Gastroesophageal sphincter (tissue), 4 donors: ENCODE measurements around the gene FRMD3. TPM values are rescaled to one million over a fixed set of nuclear protein-coding genes. Genes with fewer than 3 reads are reported as not detected.

Source experiments
- ATAC-seq: fragments of 150-250 bp; one replicate; pipeline ENCODE4 v1.9.1; 2016; ENCODE audit warnings: mild to moderate bottlenecking, moderate library complexity
- H3K27ac ChIP-seq, 4 donors: fragments of 200-600 bp; sonication (generic) in 3 of 4; 1 replicate in 3 of 4; 2 replicates in 1 of 4; pipeline ENCODE4 v1.5.1; 2016 to 2019
- H3K27me3 ChIP-seq: fragments of 200-600 bp; sonication (generic); one replicate; pipeline ENCODE4 v1.5.1; 2019
- H3K36me3 ChIP-seq, 2 donors: fragments of 200-600 bp; sonication (generic); one replicate each; pipeline ENCODE4 v1.5.1; 2019; ENCODE audit warnings: control low read depth in 1 of 2
- H3K4me1 ChIP-seq, 3 donors: fragments of 200-600 bp; sonication (generic); 1 replicate in 2 of 3; 2 replicates in 1 of 3; pipeline ENCODE4 v1.5.1; 2016 to 2019; ENCODE audit warnings: control low read depth in 2 of 3
- H3K4me3 ChIP-seq, 2 donors: fragments of 200-600 bp; sonication (generic); one replicate each; pipeline ENCODE4 v1.5.1; 2019; ENCODE audit warnings: mild to moderate bottlenecking in 1 of 2, moderate library complexity in 1 of 2
- H3K9me3 ChIP-seq, 3 donors: fragments of 200-600 bp; sonication (generic); one replicate each; pipeline ENCODE4 v1.5.1; 2017 to 2019; ENCODE audit warnings: control low read depth in 2 of 3
- CTCF ChIP-seq, 4 experiments: fragments of 200-600 bp in 2 of 4; fragments of 450-650 bp in 2 of 4; sonication (generic) in 1 of 4; IDR thresholded peaks; one replicate each; pipeline ENCODE4 v1.5.1; 2017 to 2019; ENCODE audit warnings: antibody characterized with exemption in 4 of 4, mild to moderate bottlenecking in 2 of 4, moderate library complexity in 2 of 4
- EP300 ChIP-seq: sonication (generic); formaldehyde crosslinking; IDR thresholded peaks from one replicate; pipeline ENCODE4 v1.6.1; 2017; ENCODE audit warnings: antibody characterized with exemption, mild to moderate bottlenecking
- POLR2A ChIP-seq, 2 donors: fragments of 450-650 bp; IDR thresholded peaks; one replicate each; pipeline ENCODE4 v1.6.1; 2017; ENCODE audit warnings: antibody characterized with exemption in 2 of 2, mild to moderate bottlenecking in 2 of 2, moderate library complexity in 1 of 2
- POLR2AphosphoS5 ChIP-seq: sonication (generic); formaldehyde crosslinking; IDR thresholded peaks from one replicate; pipeline ENCODE4 v1.6.1; 2017; ENCODE audit warnings: antibody characterized with exemption
- WGBS, 2 donors: methylation state at CpG; one replicate each; pipeline ENCODE4 v1.1.5; 2018; ENCODE audit warnings: low coverage in 1 of 2; 5-methylcytosine and 5-hydroxymethylcytosine counted together
- total RNA-seq, 4 donors: library from RNA; depleted of rRNA; stranded (reverse); fragments of >200 nt; gene quantifications; one replicate each; pipeline ENCODE4 v1.1.0, GENCODE V29; 2016

The FRMD3 gene
- total RNA-seq, 4 donors from 2014 or later, result 6.8 to 15.1 (median 11.3) TPM

DNA sequence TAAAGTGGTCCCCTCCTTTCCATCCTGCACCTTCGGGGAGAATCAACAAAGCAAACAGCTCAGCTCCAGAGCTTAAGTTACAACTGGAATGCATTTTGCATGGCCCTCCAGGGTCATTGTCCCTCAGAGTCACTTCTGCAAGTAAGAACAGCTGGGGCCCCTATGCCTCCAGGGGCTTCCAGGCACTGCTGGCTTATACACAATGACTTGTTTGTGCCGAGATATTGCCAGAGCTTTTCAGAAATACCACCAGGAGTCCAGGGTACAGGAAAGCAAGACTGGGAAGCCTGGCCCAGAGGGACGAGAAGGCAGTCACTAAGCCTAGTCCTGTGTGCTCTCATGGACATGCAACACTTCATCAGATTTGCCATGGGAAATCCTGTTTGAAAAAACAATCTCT lies 11.3 kb downstream of the FRMD3 start:
- Histone ChIP-seq H3K36me3 (no peaks in the 10 kb centered on the region), H3K4me1 (no peaks in the 10 kb centered on the region), H3K27ac (no peak overlapping the region), H3K9me3 (peaks cover 0 to 3% (median 0%) of the 10 kb centered on the region in 3 donors), H3K4me3 (no peak overlapping the region), H3K27me3 (no peaks in the 10 kb centered on the region)
- TF ChIP-seq POLR2AphosphoS5 (no peak), CTCF (IDR thresholded peaks at IDR 0.05) (no peak), POLR2A (IDR thresholded peaks at IDR 0.05) (no peak), EP300 (no peak)
- ATAC-seq, result no peak
- 83% methylated on average over 1 of the region's 3 CpGs; no CpG with 5 or more reads in 1 of the 2 donors for WGBS, 2 donors

- TF ChIP-seq CTCF (IDR thresholded peaks at IDR 0.05), result no peak
- TF ChIP-seq POLR2AphosphoS5, result no peak
- TF ChIP-seq EP300, result no peak
- TF ChIP-seq POLR2A (IDR thresholded peaks at IDR 0.05), result no peak
- no peak for ATAC-seq
- 75 to 86% methylated on average over 2 of the region's 2 CpGs for WGBS, 2 donors
- no peaks in the 10 kb centered on the region for H3K36me3 ChIP-seq
- H3K27me3 ChIP-seq, result no peaks in the 10 kb centered on the region
- H3K9me3 ChIP-seq, result peaks cover 0 to 3% (median 0%) of the 10 kb centered on the region in 3 donors
- no peaks in the 10 kb centered on the region for H3K4me1 ChIP-seq
- no peak overlapping the region for H3K4me3 ChIP-seq
- H3K27ac ChIP-seq, result no peak overlapping the region
Measured at GRCh38 chr9:83526211-83526610, 12.0 kb downstream of the FRMD3 start.

DNA sequence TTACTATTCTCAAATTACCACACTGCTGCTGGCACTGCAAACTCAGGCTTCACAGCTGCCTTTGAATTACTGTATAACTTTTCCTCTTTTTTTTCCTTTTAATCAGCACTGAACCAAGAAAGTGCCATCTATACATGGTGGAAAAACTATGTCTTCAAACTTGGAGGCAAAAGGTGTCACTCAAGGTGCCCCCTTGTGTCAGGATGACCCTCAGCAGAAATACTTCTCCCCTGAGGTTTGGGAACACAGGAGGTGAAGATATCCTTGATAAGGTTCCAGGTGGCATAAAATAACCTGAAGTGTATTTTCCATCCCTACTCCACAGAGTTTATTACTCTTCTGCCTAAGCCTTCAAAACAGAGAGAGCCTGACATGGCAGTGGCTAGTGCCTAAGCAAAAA lies 14.5 kb downstream of the FRMD3 start:
- Histone ChIP-seq H3K4me1 (no peaks in the 10 kb centered on the region), H3K27ac (no peak overlapping the region), H3K4me3 (no peak overlapping the region), H3K27me3 (no peaks in the 10 kb centered on the region), H3K36me3 (no peaks in the 10 kb centered on the region), H3K9me3 (no peaks in the 10 kb centered on the region)
- ATAC-seq, result no peak
- no peak for TF ChIP-seq EP300
- no peak for TF ChIP-seq POLR2A (IDR thresholded peaks at IDR 0.05)
- TF ChIP-seq CTCF (IDR thresholded peaks at IDR 0.05), result no peak
- TF ChIP-seq POLR2AphosphoS5, result no peak

- H3K4me1 ChIP-seq, result no peaks in the 10 kb centered on the region
- no peak for TF ChIP-seq POLR2AphosphoS5
- no peak for TF ChIP-seq POLR2A (IDR thresholded peaks at IDR 0.05)
- no peak for TF ChIP-seq EP300
- TF ChIP-seq CTCF (IDR thresholded peaks at IDR 0.05), result no peak
- H3K27ac ChIP-seq, result no peak overlapping the region
- H3K36me3 ChIP-seq, result no peaks in the 10 kb centered on the region
- H3K27me3 ChIP-seq, result no peaks in the 10 kb centered on the region
- 64 to 95% methylated on average over 3 to 4 of the region's 4 CpGs for WGBS, 2 donors
- H3K9me3 ChIP-seq, result no peaks in the 10 kb centered on the region
- ATAC-seq, result no peak
- no peak overlapping the region for H3K4me3 ChIP-seq
Measured at GRCh38 chr9:83521411-83521810, 16.8 kb downstream of the FRMD3 start.

DNA sequence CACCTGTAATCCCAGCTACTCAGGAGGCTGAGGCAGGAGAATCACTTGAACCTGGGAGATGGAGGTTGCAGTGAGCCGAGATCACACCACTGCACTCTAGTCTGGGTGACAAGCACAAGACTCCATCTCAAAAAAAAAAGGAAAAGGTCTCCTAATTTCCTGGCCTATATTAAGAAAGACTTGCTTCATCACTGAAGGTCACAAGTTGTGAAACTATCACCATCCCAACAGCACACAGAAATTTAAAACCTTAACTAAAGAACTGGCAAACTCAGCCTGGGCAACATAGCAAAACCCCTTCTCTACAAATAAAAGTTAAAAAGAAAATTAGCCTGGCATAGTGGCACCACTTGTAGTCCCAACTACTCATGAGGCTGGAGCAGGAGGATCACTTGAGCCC lies 17.2 kb downstream of the FRMD3 start:
- Histone ChIP-seq H3K27ac (no peak overlapping the region), H3K36me3 (no peaks in the 10 kb centered on the region), H3K27me3 (no peaks in the 10 kb centered on the region), H3K4me3 (no peak overlapping the region), H3K9me3 (no peaks in the 10 kb centered on the region), H3K4me1 (no peaks in the 10 kb centered on the region)
- TF ChIP-seq EP300 (no peak), POLR2A (IDR thresholded peaks at IDR 0.05) (no peak), CTCF (IDR thresholded peaks at IDR 0.05) (no peak), POLR2AphosphoS5 (no peak)
- no peak for ATAC-seq
- 100% methylated on average over 1 of the region's 1 CpG for WGBS, 2 donors
